IMR-90 (cell line): ENCODE results near the gene PRM3. TPM values are rescaled to one million over a fixed set of nuclear protein-coding genes. Genes with fewer than 3 reads are reported as not detected.

ENCODE experiments used
- ATAC-seq: fragments of 200-7000 bp; cut with Tn5 transposase; 2 replicates; pipeline ENCODE4 v1.9.1; 2020; ENCODE audit warnings: low read depth, mild to moderate bottlenecking, moderate library complexity
- BruUV-seq: library from RNA; stranded (reverse); fragments of 400-500 nt; replicated peaks from 2 replicates; lab custom pipeline; 2021; lab: Mats Ljungman, UMichigan
- CTCF ChIA-PET: fragments of 300-600 bp; formaldehyde crosslinking; extraction: SDS; loops from one replicate; lab custom pipeline; 2021; ENCODE audit warnings: antibody characterized with exemption; lab: Yijun Ruan, JAX
- POLR2A ChIA-PET: fragments of 300-600 bp; sonication (Branson Sonifier 250); formaldehyde crosslinking; loops from one replicate; lab custom pipeline; 2022; ENCODE audit warnings: antibody characterized with exemption; ENCODE audit not compliant: unreplicated experiment; lab: Charles Lee
- DNase-seq: peaks from one replicate; pipeline ENCODE4 v3.0.0; 2013
- H2AFZ ChIP-seq: replicated peaks from 2 replicates; pipeline ENCODE3; 2013; ENCODE audit warnings: low read length, mild to moderate bottlenecking; ENCODE audit not compliant: poor library complexity
- H2AK5ac ChIP-seq: 2 replicates; pipeline ENCODE4 v1.6.1; 2013; ENCODE audit warnings: low read depth, low read length, inconsistent platforms
- H2AK9ac ChIP-seq: replicated peaks from 2 replicates; pipeline ENCODE3; 2013; ENCODE audit warnings: mild to moderate bottlenecking, low read depth, low read length, moderate library complexity; ENCODE audit not compliant: poor library complexity
- H2BK120ac ChIP-seq: 2 replicates; pipeline ENCODE4 v1.6.1; 2013; ENCODE audit warnings: low read depth, low read length, inconsistent platforms
- H2BK15ac ChIP-seq: 3 replicates; pipeline ENCODE4 v1.6.1; 2013; ENCODE audit warnings: low read depth, low read length, inconsistent platforms
- H2BK20ac ChIP-seq: 2 replicates; pipeline ENCODE4 v1.6.1; 2013; ENCODE audit warnings: low read depth, mild to moderate bottlenecking, inconsistent platforms, low read length, moderate library complexity
- H2BK5ac ChIP-seq: 2 replicates; pipeline ENCODE4 v1.6.1; 2013; ENCODE audit warnings: mild to moderate bottlenecking, low read depth, low read length, inconsistent platforms; ENCODE audit not compliant: poor library complexity, severe bottlenecking
- H3K14ac ChIP-seq: replicated peaks from 2 replicates; pipeline ENCODE4 v1.6.1; 2013; ENCODE audit warnings: low read depth, low read length, inconsistent platforms
- H3K18ac ChIP-seq: 2 replicates; pipeline ENCODE4 v1.6.1; 2013; ENCODE audit warnings: low read depth, low read length, control low read depth
- H3K23ac ChIP-seq: 2 replicates; pipeline ENCODE4 v1.6.1; 2013; ENCODE audit warnings: low read depth, low read length, inconsistent platforms
- H3K27ac ChIP-seq: 2 replicates; pipeline ENCODE4 v1.5.1; 2013; ENCODE audit warnings: mild to moderate bottlenecking, control low read depth, low read length; ENCODE audit not compliant: insufficient read depth
- H3K27me3 ChIP-seq: 2 replicates; pipeline ENCODE4 v1.6.1; 2013; ENCODE audit warnings: low read length; ENCODE audit not compliant: control insufficient read depth, insufficient read depth
- H3K36me3 ChIP-seq: 2 replicates; pipeline ENCODE4 v1.6.1; 2013; ENCODE audit warnings: low read length, mixed read lengths; ENCODE audit not compliant: control insufficient read depth, insufficient read depth
- H3K4ac ChIP-seq: 2 replicates; pipeline ENCODE4 v1.6.1; 2013; ENCODE audit warnings: low read depth, low read length, inconsistent platforms
- H3K4me1 ChIP-seq: 2 replicates; pipeline ENCODE4 v1.6.1; 2013; ENCODE audit warnings: low read length, mixed read lengths; ENCODE audit not compliant: control insufficient read depth, insufficient read depth
- H3K4me2 ChIP-seq: 2 replicates; pipeline ENCODE4 v1.6.1; 2013; ENCODE audit warnings: low read depth, mild to moderate bottlenecking, control low read depth, low read length, moderate library complexity
- H3K4me3 ChIP-seq: 2 replicates; pipeline ENCODE4 v1.5.1; 2013; ENCODE audit warnings: low read depth, mild to moderate bottlenecking, control low read depth, low read length, moderate library complexity; ENCODE audit not compliant: insufficient read depth
- H3K56ac ChIP-seq: 2 replicates; pipeline ENCODE4 v1.6.1; 2013; ENCODE audit warnings: low read length, inconsistent platforms; ENCODE audit not compliant: insufficient read depth; ENCODE audit errors: extremely low read depth
- H3K79me1 ChIP-seq, 2 experiments: 2 replicates each; pipeline ENCODE4 v1.6.1; 2013; ENCODE audit warnings: low read length in 2 of 2, inconsistent platforms in 1 of 2, low read depth in 1 of 2
- H3K9ac ChIP-seq: 2 replicates; pipeline ENCODE4 v1.6.1; 2013; ENCODE audit warnings: low read depth, low read length, control low read depth
- H3K9me1 ChIP-seq: 2 replicates; pipeline ENCODE4 v1.6.1; 2013; ENCODE audit warnings: low read length, inconsistent platforms; ENCODE audit not compliant: insufficient read depth
- H3K9me3 ChIP-seq: 2 replicates; pipeline ENCODE4 v1.6.1; 2013; ENCODE audit warnings: low read length; ENCODE audit not compliant: control insufficient read depth, insufficient read depth
- H4K20me1 ChIP-seq: 2 replicates; pipeline ENCODE4 v1.6.1; 2013; ENCODE audit warnings: low read length, inconsistent platforms; ENCODE audit not compliant: insufficient read depth
- H4K5ac ChIP-seq: 2 replicates; pipeline ENCODE4 v1.6.1; 2013; ENCODE audit warnings: mild to moderate bottlenecking, low read depth, low read length, control low read depth
- H4K8ac ChIP-seq, 2 experiments: 2 replicates each; pipeline ENCODE4 v1.6.1; 2013; ENCODE audit warnings: low read depth in 2 of 2, low read length in 2 of 2, control low read depth in 1 of 2, inconsistent platforms in 1 of 2
- H4K91ac ChIP-seq: 2 replicates; pipeline ENCODE4 v1.6.1; 2013; ENCODE audit warnings: low read depth, low read length, inconsistent platforms; ENCODE audit not compliant: insufficient read depth
- BHLHE40 ChIP-seq: fragments of 150-350 bp; IDR thresholded peaks from 2 replicates; pipeline ENCODE4 v1.6.1; 2016; ENCODE audit warnings: mild to moderate bottlenecking, low read depth, low read length
- CEBPB ChIP-seq: IDR thresholded peaks from 2 replicates; pipeline ENCODE4 v1.6.1; 2012; ENCODE audit warnings: low read depth, low read length, improper control_type of control experiment
- CHD1 ChIP-seq: IDR thresholded peaks from 2 replicates; pipeline ENCODE4 v1.6.1; 2012; ENCODE audit warnings: low read depth, low read length, improper control_type of control experiment
- FOS ChIP-seq: fragments of 150-350 bp; IDR thresholded peaks from 2 replicates; pipeline ENCODE4 v1.6.1; 2016; ENCODE audit warnings: low read depth, low read length
- MAFK ChIP-seq: IDR thresholded peaks from 2 replicates; pipeline ENCODE4 v1.6.1; 2012; ENCODE audit warnings: low read depth, low read length, improper control_type of control experiment
- MAZ ChIP-seq: IDR thresholded peaks from 2 replicates; pipeline ENCODE4 v1.6.1; 2012; ENCODE audit warnings: low read depth, mild to moderate bottlenecking, low read length, improper control_type of control experiment, moderate library complexity, borderline replicate concordance
- MXI1 ChIP-seq: IDR thresholded peaks from 2 replicates; pipeline ENCODE4 v1.6.1; 2012; ENCODE audit warnings: low read depth, mild to moderate bottlenecking, low read length, moderate library complexity, borderline replicate concordance
- NFE2L2 ChIP-seq: fragments of 150-350 bp; IDR thresholded peaks from 2 replicates; pipeline ENCODE4 v1.6.1; 2016; ENCODE audit warnings: low read depth, mild to moderate bottlenecking, low read length
- POLR2A ChIP-seq: IDR thresholded peaks from 2 replicates; pipeline ENCODE4 v1.6.1; 2012; ENCODE audit warnings: mild to moderate bottlenecking, low read depth, low read length
- RAD21 ChIP-seq: IDR thresholded peaks from 2 replicates; pipeline ENCODE4 v1.6.1; 2012; ENCODE audit warnings: low read length, improper control_type of control experiment
- RCOR1 ChIP-seq: IDR thresholded peaks from 2 replicates; pipeline ENCODE4 v1.6.1; 2012; ENCODE audit warnings: mild to moderate bottlenecking, low read length, improper control_type of control experiment; ENCODE audit not compliant: insufficient replicate concordance
- RFX5 ChIP-seq: IDR thresholded peaks from 2 replicates; pipeline ENCODE4 v1.8.0; 2012; ENCODE audit warnings: low read depth, mild to moderate bottlenecking, low read length, moderate library complexity
- SMC3 ChIP-seq: fragments of 150-350 bp; IDR thresholded peaks from 2 replicates; pipeline ENCODE4 v1.6.1; 2016; ENCODE audit warnings: low read depth, mild to moderate bottlenecking, antibody characterized with exemption, low read length, moderate library complexity
- WGBS, 2 experiments: methylation state at CpG; one replicate each; pipeline versions ENCODE4 v1.1.5 to v1.1.7; 2013; ENCODE audit warnings: missing lambda C conversion rate in 2 of 2; ENCODE audit not compliant: insufficient read length in 1 of 2; ENCODE audit errors: extremely low coverage in 2 of 2; 5-methylcytosine and 5-hydroxymethylcytosine counted together
- dilution Hi-C: fragments of 300-500 bp; cut with HindIII; formaldehyde crosslinking; loops from one replicate; pipeline ENCODE4 v1.14.3; 2018; ENCODE audit warnings: low sequenced_read_pairs; ENCODE audit not compliant: unreplicated experiment
- in situ Hi-C: fragments of 300-500 bp; cut with MboI; formaldehyde crosslinking; loops from 3 replicates; pipeline ENCODE4 v1.14.3; 2019; ENCODE audit warnings: low sequenced_read_pairs, inconsistent platforms, mixed read lengths
- intact Hi-C: fragments of 100-400 bp; cut with micrococcal nuclease; formaldehyde crosslinking; loops from 2 replicates; pipeline ENCODE4 v1.10.0; 2022
- polyA plus RNA-seq, 3 experiments: library from polyadenylated mRNA; depleted of rRNA; stranded (reverse); fragments of >200 nt; gene quantifications; 2 replicates each; pipeline ENCODE4 v1.2.3, GENCODE V29; 2012; ENCODE audit warnings: low replicate concordance in 1 of 3
- total RNA-seq: library from RNA; depleted of rRNA; stranded (reverse); fragments of >200 nt; gene quantifications from 2 replicates; pipeline ENCODE4 v1.2.3, GENCODE V29; 2012
- TF ChIP-seq, protein P1 (sequence below): conservative IDR thresholded peaks from 2 replicates; pipeline ENCODE4 v1.5.1; 2012; ENCODE audit warnings: mild to moderate bottlenecking, low read depth, low read length, improper control_type of control experiment
- TF ChIP-seq, protein P2 (sequence below): fragments of 150-350 bp; IDR thresholded peaks from 2 replicates; pipeline ENCODE4 v1.6.1; 2016; ENCODE audit warnings: low read depth, mild to moderate bottlenecking, low read length, moderate library complexity, borderline replicate concordance

PRM3 gene
- total and polyA plus RNA-seq, 2 of the 4 experiments (the other 2 are of a cell fraction) = not detected

DNA sequence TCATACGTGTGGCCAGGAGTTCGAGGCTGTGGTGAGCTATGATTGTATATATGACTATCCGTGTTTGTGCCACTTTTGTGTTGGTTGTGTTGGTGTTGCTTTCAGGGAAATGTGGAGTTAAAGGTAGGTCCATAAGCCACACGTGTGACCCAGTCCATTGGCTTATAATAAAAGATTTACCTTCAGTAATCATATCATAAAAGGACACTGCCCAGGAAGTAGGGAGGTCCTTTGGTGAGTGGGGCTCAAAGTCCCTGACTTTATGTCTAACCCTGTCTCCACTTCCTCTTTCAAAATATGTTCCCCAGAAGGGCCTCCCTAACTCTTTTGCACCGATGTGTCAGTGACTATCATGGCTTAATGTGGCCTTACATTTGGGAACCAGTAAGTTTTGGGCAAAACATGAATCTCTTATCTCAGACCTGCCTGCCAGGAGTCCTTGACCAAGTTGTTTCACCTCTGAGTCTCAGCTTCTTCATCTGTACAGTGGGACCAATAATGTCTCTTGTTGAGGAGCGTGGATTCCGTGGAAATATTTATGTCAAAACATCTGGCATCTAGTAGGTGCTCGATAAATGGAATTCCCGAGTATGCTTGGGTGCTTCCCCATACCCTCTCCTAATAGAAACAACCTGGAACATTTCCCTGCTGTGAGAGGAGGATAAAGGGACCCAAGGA lies 9.1 kb downstream of the PRM3 start:
- Histone ChIP-seq H2BK15ac (no peak overlapping the region), H3K56ac (no peak overlapping the region), H3K4ac (no peak overlapping the region), H3K18ac (no peak overlapping the region), H3K27me3 (peaks cover 14% of the 10 kb centered on the region), H3K36me3 (no peaks in the 10 kb centered on the region), H2AK5ac (0 out of 2 replicates have a peak overlapping the region, but pooled peaks have one; percentile 7), H3K4me3 (no peak overlapping the region), H3K4me1 (no peaks in the 10 kb centered on the region), H3K9ac (no peak overlapping the region), H3K79me1 (no peaks in the 10 kb centered on the region), H4K91ac (no peak overlapping the region), H3K9me3 (no peaks in the 10 kb centered on the region), H3K14ac (no peak overlapping the region), H4K5ac (no peak overlapping the region), H3K9me1 (no peaks in the 10 kb centered on the region), H2AFZ (no peak overlapping the region), H3K23ac (no peak overlapping the region), H2BK120ac (no peak overlapping the region), H4K20me1 (no peaks in the 10 kb centered on the region), H2AK9ac (no peak overlapping the region), H3K4me2 (no peak overlapping the region), H3K27ac (no peak overlapping the region), H2BK20ac (no peak overlapping the region), H4K8ac (no peak overlapping the region), H2BK5ac (no peak overlapping the region)
- no TSS peak for BruUV-seq
- in situ Hi-C loops (loop anchor here (5.0 kb wide), 1 partner anchor 43 kb away; no protein-coding TSS in a partner anchor), dilution Hi-C loops (no loop called here), intact Hi-C loops (no loop called here)
- TF ChIP-seq RFX5 (no peak), POLR2A (no peak), MAZ (no peak), CHD1 (no peak), NFE2L2 (no peak), BHLHE40 (no peak), RCOR1 (no peak), RAD21 (no peak), FOS (no peak), CEBPB (no peak), MXI1 (no peak), SMC3 (no peak), MAFK (no peak)
- TF ChIP-seq, protein P1, sequence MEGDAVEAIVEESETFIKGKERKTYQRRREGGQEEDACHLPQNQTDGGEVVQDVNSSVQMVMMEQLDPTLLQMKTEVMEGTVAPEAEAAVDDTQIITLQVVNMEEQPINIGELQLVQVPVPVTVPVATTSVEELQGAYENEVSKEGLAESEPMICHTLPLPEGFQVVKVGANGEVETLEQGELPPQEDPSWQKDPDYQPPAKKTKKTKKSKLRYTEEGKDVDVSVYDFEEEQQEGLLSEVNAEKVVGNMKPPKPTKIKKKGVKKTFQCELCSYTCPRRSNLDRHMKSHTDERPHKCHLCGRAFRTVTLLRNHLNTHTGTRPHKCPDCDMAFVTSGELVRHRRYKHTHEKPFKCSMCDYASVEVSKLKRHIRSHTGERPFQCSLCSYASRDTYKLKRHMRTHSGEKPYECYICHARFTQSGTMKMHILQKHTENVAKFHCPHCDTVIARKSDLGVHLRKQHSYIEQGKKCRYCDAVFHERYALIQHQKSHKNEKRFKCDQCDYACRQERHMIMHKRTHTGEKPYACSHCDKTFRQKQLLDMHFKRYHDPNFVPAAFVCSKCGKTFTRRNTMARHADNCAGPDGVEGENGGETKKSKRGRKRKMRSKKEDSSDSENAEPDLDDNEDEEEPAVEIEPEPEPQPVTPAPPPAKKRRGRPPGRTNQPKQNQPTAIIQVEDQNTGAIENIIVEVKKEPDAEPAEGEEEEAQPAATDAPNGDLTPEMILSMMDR = no peak
- TF ChIP-seq, protein P2, sequence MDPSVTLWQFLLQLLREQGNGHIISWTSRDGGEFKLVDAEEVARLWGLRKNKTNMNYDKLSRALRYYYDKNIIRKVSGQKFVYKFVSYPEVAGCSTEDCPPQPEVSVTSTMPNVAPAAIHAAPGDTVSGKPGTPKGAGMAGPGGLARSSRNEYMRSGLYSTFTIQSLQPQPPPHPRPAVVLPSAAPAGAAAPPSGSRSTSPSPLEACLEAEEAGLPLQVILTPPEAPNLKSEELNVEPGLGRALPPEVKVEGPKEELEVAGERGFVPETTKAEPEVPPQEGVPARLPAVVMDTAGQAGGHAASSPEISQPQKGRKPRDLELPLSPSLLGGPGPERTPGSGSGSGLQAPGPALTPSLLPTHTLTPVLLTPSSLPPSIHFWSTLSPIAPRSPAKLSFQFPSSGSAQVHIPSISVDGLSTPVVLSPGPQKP = no peak
- no peak for ATAC-seq
- DNase-seq = no peak
- CTCF ChIA-PET = no interaction called here
- POLR2A ChIA-PET = no interaction called here
- 92% methylated on average over 2 of the region's 9 CpGs; no CpG with 5 or more reads in 1 of the 2 experiments for WGBS, 2 experiments
